Iris pigment epithelial cell (primary cell): ENCODE measurements around the gene LRP1.

Source experiments
- DNase-seq: peaks from one replicate; pipeline ENCODE4 v3.0.0-alpha.2; 2011; ENCODE audit warnings: low read depth

Gene LRP1

GRCh38 chr12:57254506-57255280 lies 126.4 kb downstream of the LRP1 start:
- no peak for DNase-seq

DNA sequence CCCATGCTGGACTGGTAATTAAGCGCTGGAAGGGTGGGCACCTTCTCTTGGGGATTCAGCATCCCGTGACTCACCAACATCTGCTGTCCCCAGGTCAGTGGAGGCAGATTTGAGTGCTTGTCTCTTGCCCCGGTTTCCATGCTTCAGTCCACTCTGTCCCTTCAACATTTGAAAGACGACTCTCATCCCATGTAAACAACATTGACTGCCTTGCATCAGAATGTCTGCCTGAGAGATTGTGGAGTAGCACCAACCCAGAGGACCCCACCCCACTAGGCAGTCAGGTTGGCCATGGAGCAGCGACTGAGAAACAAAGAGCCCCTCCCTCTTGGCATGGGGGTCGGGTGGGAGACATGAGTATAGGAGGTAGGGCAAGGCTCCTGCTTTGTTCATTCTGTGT lies 127.6 kb downstream of the LRP1 start:
- DNase-seq, result no peak

DNA sequence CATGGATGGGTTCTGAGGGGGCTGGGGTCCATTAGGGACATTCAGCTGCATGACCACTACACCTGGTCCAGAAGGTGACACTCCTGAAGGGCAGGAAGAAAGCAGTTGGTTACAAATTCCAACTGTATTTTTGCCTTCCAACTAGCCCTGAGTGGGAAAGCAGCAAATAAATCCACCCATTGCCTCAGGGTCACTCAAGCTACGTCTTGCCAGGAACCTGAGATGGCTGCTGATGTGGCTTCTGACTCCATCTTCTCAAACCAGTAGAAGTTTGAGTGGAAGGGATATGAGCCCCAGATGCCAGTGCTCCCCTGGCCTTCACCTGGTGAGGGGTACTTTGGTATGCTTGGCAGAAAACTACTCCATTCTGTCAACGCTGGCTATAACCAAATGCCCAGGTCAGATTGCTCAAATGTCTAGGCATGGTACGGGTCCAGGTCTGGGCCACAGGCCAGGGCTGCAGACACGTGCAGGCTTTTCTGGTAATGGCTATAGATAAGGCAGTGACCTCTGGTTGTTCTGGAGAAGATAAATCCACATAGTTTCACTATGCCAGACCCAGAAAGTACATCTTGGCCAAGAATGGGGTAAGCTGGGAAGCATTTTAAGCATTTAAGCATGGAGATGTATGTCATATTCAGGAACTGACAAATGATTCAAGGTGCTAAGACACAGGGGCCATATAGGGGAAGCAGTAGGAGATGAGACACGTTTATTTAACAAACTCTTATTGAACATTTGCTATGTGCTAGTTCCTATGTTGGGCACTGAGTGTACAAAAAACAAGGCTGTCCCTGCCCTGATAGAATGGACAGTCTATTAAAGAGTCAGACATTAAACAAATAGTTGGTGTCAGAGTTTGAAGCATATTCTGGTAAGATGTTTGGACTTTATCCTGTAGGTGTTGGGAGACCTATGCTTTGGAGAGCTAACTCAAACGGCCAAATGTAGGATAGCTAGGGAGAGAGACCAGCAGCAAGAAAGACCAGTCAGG lies 131.0 kb downstream of the LRP1 start:
- peak; percentile 66 for DNase-seq

GRCh38 chr12:57260366-57260765 lies 132.1 kb downstream of the LRP1 start:
- no peak for DNase-seq

DNA sequence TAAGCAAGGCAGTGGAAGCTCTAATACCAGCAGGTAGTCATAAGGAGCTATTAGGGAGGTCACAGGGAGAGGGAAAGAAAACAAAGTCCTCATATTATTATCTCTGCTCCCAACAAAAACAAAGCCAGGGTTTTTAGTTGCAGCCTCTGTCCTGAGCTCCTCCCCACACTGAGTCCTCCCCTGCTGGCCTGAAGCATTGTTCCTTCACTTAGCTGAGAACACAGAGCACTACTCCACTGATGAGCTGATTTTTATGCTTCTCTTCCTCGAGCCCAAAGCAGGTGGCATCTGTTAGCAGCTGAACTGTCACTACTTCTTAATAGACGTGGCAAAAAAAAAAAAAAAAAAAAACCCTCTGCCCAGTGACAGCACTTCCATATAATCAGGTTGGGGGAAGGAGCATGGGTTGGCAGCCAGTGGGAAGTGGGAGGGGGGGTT lies 133.2 kb downstream of the LRP1 start:
- DNase-seq, result no peak

DNA sequence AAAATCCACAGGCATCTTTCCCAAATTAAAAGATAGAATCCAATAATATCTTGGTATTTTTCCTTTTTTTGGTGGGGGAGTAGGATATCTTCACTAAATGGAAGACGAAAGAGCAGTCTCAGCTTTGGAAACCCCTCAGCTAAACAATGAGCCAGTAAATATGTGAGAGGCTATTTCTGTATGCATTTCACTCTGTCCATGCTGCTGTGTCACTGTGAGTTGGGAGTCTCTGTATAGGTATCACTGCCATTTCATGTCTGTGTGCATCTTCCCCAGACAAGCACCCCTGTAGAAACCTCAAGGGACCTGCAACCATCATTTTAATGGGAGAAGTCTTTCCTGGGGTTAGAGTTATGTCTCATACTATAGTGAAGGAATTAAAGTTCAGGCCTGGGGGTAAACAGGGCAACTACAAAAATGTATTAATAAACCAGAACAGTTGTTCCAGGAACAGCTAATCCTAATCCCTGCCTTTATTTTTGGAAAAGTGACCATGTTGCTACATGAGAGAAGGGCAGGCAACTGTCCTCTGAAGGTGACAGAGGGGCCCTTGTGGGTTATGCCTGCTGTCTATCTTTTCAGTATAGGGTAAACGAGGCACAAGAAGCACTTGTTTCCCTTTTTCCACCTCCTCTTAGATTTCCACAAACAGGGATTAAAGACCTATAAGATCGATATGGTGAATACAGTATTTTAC lies 134.0 kb downstream of the LRP1 start:
- no peak for DNase-seq
